NCI-H526 (cell line): Measurements from ENCODE around the gene VAMP3.

Source experiments
- DNase-seq, 2 experiments: peaks; one replicate each; lab custom pipeline; 2025; lab: John Stamatoyannopoulos, UW

Gene VAMP3

DNA sequence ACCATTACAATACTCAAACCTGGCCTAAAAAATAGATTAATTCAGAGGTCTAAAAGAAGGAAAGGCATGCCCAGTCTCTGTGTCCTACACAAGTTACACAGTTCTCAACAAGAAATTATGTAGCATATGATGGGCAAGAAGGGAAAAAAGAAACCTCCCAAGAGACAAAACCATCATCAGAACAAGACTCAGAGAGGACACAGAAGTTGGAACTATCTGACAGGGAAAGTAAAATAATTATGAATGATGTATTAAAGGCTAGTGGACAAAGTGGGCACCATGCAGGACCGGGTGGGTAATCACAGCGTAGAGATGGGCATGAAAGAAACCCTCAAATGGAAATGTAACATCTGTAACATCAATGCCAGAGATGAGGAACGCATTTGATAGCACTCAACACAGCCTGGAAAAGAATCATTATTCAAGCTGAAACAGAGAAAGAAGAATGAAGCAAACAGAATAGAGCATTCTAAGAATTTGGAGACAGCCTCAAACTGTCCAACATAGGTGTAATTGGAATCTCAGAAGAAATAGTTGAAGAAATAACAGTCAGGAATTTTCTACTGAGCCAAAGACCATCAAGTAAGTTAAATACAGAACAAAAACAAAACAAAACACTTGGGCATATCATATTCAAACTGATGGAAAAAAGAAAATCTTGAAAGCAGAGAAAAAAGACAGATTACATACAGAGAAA is 42.7 kb downstream of the VAMP3 start:
- DNase-seq: no peak

GRCh38 chr1:7821282-7821681 is 50.2 kb downstream of the VAMP3 start:
- no peak for DNase-seq

DNA sequence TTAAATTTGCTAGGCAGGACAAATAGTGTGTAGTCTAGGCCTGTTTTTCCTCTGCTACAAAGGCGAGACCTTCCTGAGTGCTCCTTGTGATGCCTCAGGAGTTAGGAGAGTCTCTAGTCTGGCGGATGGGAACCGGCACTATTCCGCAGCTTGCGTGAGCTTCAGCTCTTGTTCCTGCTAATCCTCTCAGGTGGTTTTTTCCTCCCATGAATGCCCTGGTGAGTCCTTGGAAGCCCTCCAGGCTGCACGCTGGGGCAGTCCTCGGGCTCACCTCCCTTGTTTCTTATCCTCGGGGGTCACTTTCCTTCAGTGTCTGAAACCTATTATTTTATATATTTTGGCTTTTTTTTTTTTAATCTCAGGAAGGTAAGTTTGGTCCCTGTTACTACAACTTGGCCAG is 53.6 kb downstream of the VAMP3 start:
- DNase-seq: no peak

DNA sequence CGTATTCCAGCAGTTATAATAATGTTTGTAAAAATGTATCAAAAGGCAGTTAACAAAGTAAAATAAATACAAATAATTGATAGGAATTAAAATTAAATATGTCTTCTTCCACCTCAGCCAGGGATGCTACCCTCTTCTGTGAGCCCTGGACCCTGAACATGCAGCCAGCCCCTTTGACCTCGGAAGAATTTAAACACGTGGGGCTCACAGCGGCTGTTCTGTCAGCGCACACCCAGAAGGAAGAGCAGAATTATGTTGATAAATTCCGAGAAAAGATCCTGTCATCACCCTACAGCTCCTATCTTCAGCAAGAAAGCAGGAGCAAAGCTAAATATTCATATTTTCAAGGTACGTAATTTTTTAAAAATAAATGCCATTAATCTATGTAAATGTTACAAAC is 55.3 kb downstream of the VAMP3 start:
- DNase-seq: no peak

DNA sequence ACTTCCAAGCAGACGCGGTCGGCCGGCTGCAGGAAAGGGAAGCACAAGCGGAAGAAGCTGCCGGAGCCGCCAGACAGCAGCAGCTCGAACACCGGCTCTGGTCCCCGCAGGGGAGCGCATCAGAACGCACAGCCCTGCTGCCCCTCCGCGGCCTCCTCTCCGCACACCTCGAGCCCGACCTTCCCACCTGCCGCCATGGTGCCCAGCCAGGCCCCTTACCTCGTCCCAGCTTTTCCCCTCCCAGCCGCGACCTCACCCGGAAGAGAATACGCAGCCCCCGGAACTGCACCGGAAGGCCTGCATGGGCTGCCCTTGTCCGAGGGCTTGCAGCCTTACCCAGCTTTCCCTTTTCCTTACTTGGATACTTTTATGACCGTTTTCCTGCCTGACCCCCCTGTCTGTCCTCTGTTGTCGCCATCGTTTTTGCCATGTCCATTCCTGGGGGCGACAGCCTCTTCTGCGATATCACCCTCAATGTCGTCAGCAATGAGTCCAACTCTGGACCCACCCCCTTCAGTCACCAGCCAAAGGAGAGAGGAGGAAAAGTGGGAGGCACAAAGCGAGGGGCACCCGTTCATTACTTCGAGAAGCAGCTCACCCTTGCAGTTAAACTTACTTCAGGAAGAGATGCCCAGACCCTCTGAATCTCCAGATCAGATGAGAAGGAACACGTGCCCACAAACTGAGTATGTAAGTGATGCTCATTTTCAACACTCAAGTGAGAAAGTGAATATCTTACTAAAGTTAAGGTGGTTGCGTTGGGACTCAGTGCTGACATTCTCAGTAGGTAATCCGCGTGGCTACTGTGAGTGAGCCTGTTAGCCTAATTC is 56.2 kb downstream of the VAMP3 start:
- no peak for DNase-seq
